ENCODE data around the gene LRP11. TPM values are rescaled to one million over a fixed set of nuclear protein-coding genes. Genes with fewer than 3 reads are reported as not detected.
"Not testable (repeated sequence)": the region's sequence is repeated elsewhere in the genome, so short reads cannot be mapped to it uniquely, and the experiment has no call there.

LRP11 gene, protein sequence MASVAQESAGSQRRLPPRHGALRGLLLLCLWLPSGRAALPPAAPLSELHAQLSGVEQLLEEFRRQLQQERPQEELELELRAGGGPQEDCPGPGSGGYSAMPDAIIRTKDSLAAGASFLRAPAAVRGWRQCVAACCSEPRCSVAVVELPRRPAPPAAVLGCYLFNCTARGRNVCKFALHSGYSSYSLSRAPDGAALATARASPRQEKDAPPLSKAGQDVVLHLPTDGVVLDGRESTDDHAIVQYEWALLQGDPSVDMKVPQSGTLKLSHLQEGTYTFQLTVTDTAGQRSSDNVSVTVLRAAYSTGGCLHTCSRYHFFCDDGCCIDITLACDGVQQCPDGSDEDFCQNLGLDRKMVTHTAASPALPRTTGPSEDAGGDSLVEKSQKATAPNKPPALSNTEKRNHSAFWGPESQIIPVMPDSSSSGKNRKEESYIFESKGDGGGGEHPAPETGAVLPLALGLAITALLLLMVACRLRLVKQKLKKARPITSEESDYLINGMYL
- total RNA-seq = 3.5 and 5.1 TPM in 2 replicates

DNA sequence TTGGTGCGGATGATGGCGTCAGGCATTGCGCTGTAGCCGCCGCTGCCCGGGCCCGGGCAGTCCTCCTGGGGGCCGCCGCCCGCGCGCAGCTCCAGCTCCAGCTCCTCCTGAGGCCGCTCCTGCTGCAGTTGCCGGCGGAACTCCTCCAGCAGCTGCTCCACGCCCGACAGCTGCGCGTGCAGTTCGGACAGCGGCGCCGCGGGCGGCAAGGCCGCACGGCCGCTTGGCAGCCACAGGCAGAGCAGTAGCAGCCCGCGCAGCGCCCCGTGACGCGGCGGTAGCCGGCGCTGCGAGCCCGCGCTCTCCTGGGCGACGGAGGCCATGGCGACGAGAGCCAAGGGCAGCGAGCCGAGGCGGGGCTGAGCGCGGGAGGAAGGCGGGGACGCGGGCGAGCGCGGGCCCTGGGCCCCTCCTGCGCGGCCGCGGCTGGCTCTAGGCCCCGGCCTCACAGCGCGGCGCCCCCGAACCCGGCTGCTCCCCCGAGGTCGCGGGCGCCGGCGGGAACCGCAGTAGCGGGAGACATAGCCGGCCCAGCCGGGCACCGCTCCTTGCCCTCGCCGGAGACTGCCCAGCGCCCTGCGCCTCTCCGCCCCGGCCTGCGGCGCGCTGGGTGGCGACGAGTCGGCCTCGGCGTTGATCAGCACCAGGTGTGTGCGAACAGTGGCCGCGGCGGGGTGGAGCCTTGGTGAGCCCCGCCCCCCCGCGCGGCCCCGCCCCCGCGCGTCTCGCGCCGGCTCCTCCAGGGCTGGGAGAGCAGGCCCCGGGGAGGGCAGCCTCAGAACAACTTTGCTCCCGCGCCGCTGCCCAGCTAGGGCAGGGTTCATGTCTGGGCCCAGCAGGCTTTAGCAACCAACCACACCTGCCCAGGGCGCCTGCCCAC, at the start of gene LRP11:
Gene LRP11, minus strand, starts transcription at position 662 of the 880 bp plus-strand sequence. Its CDS starts 339 bp downstream, at position 323.
- H3K9me3 Mint-ChIP-seq = no peaks in the 10 kb centered on the region
- H3K4me1 Mint-ChIP-seq (ENCODE audit: low read depth) = peaks cover 35% of the 10 kb centered on the region
- peak within 1 kb of the TSS; percentile 80 for H3K4me3 Mint-ChIP-seq
- H3K27ac Mint-ChIP-seq = no peak within 1 kb of the TSS
- H3K27me3 Mint-ChIP-seq (ENCODE audit: insufficient read depth) = peaks cover 23% of the 10 kb centered on the region
- no peaks in the 10 kb centered on the region for H3K36me3 Mint-ChIP-seq (ENCODE audit: low read depth)
- intact Hi-C loops (cut with micrococcal nuclease) = loop anchor here (1.0 to 2.0 kb wide), 7 partner anchors 59 to 317 kb away; partner anchors contain the start of genes GINM1, KATNA1, NUP43 and PPIL4
- peak; percentile 80 for DNase-seq (ENCODE audit: low spot score)

DNA sequence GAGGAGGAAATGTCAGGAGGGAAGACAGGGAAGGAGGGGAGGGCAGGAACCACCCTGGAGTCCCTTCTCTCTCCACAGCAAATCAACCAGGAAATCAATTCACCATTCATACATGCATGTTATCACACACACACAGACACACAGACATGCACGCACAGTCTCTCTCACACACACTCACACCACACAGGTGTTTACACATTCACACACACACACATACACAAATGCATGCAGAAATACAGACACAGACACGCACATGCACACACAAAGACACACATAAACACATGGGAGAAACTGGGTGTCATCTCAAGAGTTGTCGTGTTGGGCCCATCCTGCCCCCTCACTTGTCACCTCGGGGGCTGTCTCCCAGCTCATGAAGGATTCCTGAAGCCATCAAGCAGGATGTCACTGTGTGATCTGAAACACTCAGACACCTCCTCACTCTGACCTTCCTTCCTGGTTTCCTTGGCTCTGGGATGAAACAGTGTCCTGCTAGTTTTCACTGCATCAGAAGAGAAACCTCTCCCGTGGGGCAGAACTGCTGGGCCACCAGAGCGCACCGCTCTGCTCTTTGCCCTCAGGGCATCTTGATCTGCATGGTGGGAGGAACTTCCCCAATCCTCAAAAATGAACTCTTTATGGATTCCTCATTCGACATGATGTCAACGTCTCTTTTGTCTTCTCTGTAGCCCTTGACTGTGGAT, 49.5 kb upstream of the LRP11 start:
- Mint-ChIP-seq H3K9me3 (no peaks in the 10 kb centered on the region), H3K4me3 (no peak overlapping the region), H3K36me3 (ENCODE audit: low read depth) (no peaks in the 10 kb centered on the region), H3K27ac (no peak overlapping the region), H3K4me1 (ENCODE audit: low read depth) (no peaks in the 10 kb centered on the region), H3K27me3 (ENCODE audit: insufficient read depth) (peaks cover 29% of the 10 kb centered on the region)
- intact Hi-C loops (cut with micrococcal nuclease) = no loop called here
- no peak for DNase-seq (ENCODE audit: low spot score)

DNA sequence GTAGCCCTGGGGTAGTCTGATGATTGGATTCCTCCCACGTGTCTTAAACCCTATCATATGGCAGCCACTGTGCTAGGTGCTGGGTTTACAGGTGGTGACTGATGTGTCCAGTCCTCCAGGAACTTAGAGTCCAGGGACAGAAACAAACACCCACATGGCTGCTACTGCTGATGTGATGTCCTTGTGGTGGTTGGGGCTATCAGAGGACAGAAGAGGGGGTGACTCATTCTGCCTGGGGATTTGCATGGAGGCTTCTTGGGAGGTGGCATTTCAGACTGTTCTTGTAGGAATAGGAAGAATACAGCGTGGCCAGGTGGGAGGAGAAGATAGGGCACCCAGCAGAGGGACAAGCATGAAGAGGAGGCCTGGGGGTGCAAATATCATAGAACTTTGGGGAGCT, 48.9 kb upstream of the LRP11 start:
- no peak for DNase-seq (ENCODE audit: low spot score)
- intact Hi-C loops (cut with micrococcal nuclease) = no loop called here

DNA sequence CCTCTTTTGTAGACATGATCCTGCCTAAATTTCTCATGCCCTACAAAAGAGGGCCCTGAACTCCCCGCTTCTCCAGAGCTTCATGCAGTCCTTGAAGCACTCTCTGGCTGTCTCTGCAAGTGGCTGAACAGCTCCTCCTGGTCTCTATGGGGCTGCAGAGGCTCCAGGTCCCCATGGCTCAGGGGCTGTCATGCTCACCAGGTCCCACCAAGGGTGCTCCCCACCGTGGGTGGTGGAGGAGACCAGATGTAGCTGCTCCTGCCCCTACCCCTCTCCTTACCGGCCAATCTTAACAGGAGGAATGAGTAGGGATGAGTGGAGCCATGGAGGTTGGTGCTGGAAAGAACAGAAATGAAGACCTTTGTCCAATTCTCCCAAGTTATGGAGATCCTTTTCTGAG, 48.5 kb upstream of the LRP11 start:
- H3K36me3 Mint-ChIP-seq (ENCODE audit: low read depth); H3K4me1 Mint-ChIP-seq (ENCODE audit: low read depth); H3K9me3 Mint-ChIP-seq; intact Hi-C loops (cut with micrococcal nuclease); H3K27ac Mint-ChIP-seq; DNase-seq (ENCODE audit: low spot score); H3K4me3 Mint-ChIP-seq: not testable (repeated sequence)
- H3K27me3 Mint-ChIP-seq (ENCODE audit: insufficient read depth) = peaks cover 29% of the 10 kb centered on the region

More for the DNA sequence above, 48.9 kb upstream of the LRP11 start:
- Mint-ChIP-seq H3K27me3 (ENCODE audit: insufficient read depth) (peaks cover 29% of the 10 kb centered on the region), H3K9me3 (peaks cover 2% of the 10 kb centered on the region), H3K36me3 (ENCODE audit: low read depth) (no peaks in the 10 kb centered on the region), H3K27ac (no peak overlapping the region), H3K4me3 (no peak overlapping the region), H3K4me1 (ENCODE audit: low read depth) (no peaks in the 10 kb centered on the region)

DNA sequence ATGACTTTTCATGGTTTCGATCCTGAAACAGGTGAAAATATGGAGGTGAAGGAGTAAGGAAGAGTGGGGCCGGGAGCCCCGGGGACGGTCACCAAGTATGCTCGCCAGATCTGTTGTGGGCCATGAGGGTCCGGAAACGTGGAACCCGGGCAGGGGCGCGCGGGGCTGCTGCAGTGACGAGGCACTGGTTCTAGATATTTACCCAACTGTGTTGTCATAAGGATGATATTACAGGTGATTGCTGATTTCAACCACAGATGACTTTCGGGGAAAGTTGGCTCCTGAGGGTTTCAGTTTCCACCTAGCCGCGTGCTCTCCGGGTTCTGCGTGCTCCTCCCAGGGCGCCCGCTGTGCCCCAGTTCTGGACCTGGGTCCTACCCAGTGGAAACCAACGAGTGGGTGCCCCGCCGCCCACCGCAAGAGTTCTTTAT, 46.6 kb upstream of the LRP11 start:
- no peak overlapping the region for H3K27ac Mint-ChIP-seq
- intact Hi-C loops (cut with micrococcal nuclease) = no loop called here
- H3K27me3 Mint-ChIP-seq (ENCODE audit: insufficient read depth) = peaks cover 25% of the 10 kb centered on the region
- peaks cover 6% of the 10 kb centered on the region for H3K9me3 Mint-ChIP-seq
- no peak for DNase-seq (ENCODE audit: low spot score)
- no peak overlapping the region for H3K4me3 Mint-ChIP-seq
- no peaks in the 10 kb centered on the region for H3K4me1 Mint-ChIP-seq (ENCODE audit: low read depth)
- H3K36me3 Mint-ChIP-seq (ENCODE audit: low read depth) = no peaks in the 10 kb centered on the region

DNA sequence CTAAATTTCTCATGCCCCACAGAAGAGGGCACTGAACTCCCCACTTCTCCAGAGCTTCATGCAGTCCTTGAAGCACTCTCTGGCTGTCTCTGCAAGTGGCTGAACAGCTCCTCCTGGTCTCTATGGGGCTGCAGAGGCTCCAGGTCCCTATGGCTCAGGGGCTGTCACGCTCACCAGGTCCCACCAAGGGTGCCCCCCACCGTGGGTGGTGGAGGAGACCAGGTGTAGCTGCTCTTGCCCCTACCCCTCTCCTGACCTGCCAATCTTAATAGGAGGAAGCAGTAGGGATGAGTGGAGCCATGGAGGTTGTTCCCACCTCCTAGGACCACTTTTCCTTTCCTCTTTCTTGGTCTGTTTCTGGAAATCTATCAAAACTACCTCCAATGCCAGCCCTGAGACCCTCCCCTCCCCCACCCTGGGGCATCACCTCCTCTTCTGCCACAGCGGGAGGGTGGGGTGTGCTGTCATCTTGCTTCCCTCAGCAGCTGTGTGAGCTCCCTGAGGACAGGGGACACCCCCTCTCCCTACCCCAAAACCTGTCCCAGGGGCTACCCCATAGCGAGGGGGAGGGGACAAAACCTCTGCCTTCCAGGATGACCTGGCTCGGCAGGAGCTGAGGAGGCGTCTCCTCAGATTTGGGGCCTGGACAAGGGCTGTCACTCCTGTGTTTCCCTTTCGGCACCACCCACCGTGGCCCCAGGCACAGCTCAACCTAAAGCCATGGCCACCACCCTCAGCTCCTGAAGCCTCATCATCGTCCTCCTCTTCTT, 45.7 kb upstream of the LRP11 start:
- no peak overlapping the region for H3K4me3 Mint-ChIP-seq

DNA sequence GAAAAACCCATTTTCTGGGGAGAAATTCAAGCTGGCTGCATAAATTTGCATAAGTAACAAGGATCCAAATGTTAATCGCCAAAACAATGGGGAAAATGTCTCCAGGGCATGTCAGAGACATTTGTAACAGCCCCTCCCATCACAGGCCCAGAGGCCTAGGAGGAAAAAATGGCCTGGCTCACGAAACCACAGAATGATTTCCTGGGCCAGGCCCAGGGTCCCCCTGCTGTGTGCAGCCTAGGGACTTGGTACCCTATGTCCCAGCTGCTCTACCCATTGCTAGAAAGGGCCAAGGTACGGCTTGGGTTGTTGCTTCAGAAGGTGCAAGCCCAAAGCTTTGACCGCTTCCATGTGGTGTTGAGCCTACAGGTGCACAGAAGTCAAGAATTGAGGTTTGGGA, 44.3 kb upstream of the LRP11 start:
- DNase-seq (ENCODE audit: low spot score); H3K4me3 Mint-ChIP-seq; H3K9me3 Mint-ChIP-seq; intact Hi-C loops (cut with micrococcal nuclease); H3K36me3 Mint-ChIP-seq (ENCODE audit: low read depth); H3K4me1 Mint-ChIP-seq (ENCODE audit: low read depth); H3K27ac Mint-ChIP-seq: not testable (repeated sequence)
- peaks cover 16% of the 10 kb centered on the region for H3K27me3 Mint-ChIP-seq (ENCODE audit: insufficient read depth)

More for the DNA sequence above, 45.7 kb upstream of the LRP11 start:
- Mint-ChIP-seq H3K4me1 (ENCODE audit: low read depth) (no peaks in the 10 kb centered on the region), H3K36me3 (ENCODE audit: low read depth) (no peaks in the 10 kb centered on the region), H3K9me3 (peaks cover 6% of the 10 kb centered on the region), H3K27ac (no peak overlapping the region), H3K27me3 (ENCODE audit: insufficient read depth) (peaks cover 24% of the 10 kb centered on the region)
- no peak for DNase-seq (ENCODE audit: low spot score)
- intact Hi-C loops (cut with micrococcal nuclease) = no loop called here

DNA sequence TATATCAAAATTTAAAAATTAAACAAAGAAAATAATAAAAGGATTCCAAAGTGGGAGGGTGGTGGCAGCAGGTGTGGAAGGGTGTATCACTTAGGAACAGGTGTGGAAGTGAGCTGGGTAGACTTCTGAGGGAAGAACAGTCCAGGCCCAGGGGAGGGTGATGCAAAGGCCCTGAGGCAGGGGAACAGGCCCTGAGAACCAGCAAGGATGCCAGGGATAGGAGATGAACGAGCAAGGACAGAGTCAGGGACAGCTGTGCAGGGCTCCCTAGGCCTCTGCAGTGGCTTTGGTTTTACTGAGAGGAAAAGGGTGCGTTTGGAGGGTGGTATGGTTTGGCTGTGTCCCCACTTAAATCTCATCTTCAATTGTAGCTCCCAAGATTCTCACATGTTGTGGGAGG, 43.2 kb upstream of the LRP11 start:
- intact Hi-C loops (cut with micrococcal nuclease) = no loop called here
- no peak for DNase-seq (ENCODE audit: low spot score)
- no peak overlapping the region for H3K4me3 Mint-ChIP-seq

DNA sequence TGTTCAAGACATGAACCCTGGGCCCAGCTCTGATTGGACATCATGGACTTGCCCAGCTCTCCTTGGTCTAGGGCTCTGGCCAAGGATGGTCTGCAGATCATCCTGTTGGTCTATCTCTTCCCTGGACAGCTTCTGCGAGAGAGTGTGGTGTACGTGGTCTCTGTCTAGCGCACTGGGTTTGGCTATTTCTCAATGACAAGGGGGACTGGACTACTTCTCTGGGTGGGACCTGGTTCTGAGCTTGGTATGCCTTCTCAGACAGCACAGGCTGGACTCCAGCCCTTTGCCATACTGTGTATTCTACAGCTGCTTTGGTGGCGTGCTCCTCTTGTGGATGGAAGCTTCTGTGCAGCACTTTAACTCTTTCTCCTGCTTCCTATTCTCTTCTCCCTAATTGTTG, 42.2 kb upstream of the LRP11 start:
- H3K4me1 Mint-ChIP-seq (ENCODE audit: low read depth) = no peaks in the 10 kb centered on the region
- peaks cover 12% of the 10 kb centered on the region for H3K27me3 Mint-ChIP-seq (ENCODE audit: insufficient read depth)
- H3K36me3 Mint-ChIP-seq (ENCODE audit: low read depth) = no peaks in the 10 kb centered on the region
- no peak overlapping the region for H3K27ac Mint-ChIP-seq
- intact Hi-C loops (cut with micrococcal nuclease) = no loop called here
- no peak for DNase-seq (ENCODE audit: low spot score)
- H3K4me3 Mint-ChIP-seq = no peak overlapping the region
- peaks cover 6% of the 10 kb centered on the region for H3K9me3 Mint-ChIP-seq

More for the DNA sequence above, 43.2 kb upstream of the LRP11 start:
- H3K36me3 Mint-ChIP-seq (ENCODE audit: low read depth) = no peaks in the 10 kb centered on the region
- H3K9me3 Mint-ChIP-seq = peaks cover 6% of the 10 kb centered on the region
- H3K27me3 Mint-ChIP-seq (ENCODE audit: insufficient read depth) = peaks cover 11% of the 10 kb centered on the region
- no peaks in the 10 kb centered on the region for H3K4me1 Mint-ChIP-seq (ENCODE audit: low read depth)
- H3K27ac Mint-ChIP-seq = no peak overlapping the region

DNA sequence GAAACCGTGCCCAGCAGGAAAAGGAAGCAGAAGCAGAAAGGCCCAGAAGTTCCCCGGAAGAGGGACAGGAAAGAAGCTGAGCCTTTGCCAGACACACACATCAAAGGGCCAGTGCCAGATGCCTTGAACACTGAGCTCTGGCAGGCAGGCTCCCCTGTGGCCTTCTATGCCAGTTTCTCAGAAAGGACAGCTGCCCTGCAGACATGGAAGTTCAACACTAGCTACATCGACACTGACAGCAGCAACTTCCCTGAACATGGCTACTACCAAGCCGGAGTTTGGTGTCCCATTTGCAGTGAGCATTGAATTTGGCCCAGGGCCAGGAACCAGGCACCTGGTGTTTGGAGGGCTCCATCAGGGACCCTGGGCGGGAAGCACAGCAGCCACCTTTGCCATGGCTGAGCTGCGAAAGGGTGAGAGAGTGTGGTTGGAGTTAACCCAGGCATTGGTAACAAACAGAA, 41.8 kb upstream of the LRP11 start:
- no peak overlapping the region for H3K27ac Mint-ChIP-seq
- peaks cover 11% of the 10 kb centered on the region for H3K27me3 Mint-ChIP-seq (ENCODE audit: insufficient read depth)
- intact Hi-C loops (cut with micrococcal nuclease) = no loop called here
- no peaks in the 10 kb centered on the region for H3K36me3 Mint-ChIP-seq (ENCODE audit: low read depth)
- no peak for DNase-seq (ENCODE audit: low spot score)
- H3K4me3 Mint-ChIP-seq = no peak overlapping the region
- no peaks in the 10 kb centered on the region for H3K4me1 Mint-ChIP-seq (ENCODE audit: low read depth)
- H3K9me3 Mint-ChIP-seq = peaks cover 6% of the 10 kb centered on the region

DNA sequence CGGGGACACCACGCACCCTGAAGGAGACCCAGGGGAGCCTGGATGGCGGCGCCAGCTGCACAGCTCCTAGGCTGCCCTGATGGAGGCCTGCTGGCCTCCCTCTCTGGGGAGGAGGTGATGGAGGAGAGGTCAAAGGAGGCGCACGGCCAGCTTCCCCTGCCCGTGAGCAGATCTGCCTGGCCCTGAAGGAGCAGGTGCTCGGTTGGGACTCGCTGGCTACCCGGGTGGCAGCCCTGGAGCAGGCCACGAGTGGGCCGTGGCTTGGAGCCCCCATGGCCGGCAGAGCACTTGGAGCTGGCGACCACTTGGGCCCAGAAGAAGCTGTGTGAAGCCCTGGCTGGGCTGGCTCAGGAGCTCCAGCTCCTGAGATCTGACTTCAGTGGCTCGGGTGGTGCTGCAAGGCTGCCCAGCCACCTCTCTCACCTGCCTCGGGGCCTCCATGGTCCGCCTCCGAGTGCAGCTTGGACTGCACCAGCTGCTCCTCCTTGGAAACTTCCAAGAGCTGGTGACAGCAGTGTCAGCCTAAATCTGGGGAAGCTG, 41.3 kb upstream of the LRP11 start:
- Mint-ChIP-seq H3K4me3 (no peak overlapping the region), H3K27me3 (ENCODE audit: insufficient read depth) (peaks cover 11% of the 10 kb centered on the region), H3K27ac (no peak overlapping the region), H3K4me1 (ENCODE audit: low read depth) (no peaks in the 10 kb centered on the region), H3K36me3 (ENCODE audit: low read depth) (no peaks in the 10 kb centered on the region), H3K9me3 (peaks cover 6% of the 10 kb centered on the region)
- intact Hi-C loops (cut with micrococcal nuclease) = no loop called here
- DNase-seq (ENCODE audit: low spot score) = no peak
